ENCODE results near the gene EPSTI1.
"Not testable (repeated sequence)": the region's sequence is repeated elsewhere in the genome, so short reads cannot be mapped to it uniquely, and the experiment has no call there.

GRCh38 chr13:42991233-42991897 lies 676 bp downstream of the EPSTI1 start:
- not testable (repeated sequence) for TF ChIP-seq POLR2A, CTCF (IDR thresholded peaks at IDR 0.05)
